IPS DF 4.7 (cell line): ENCODE data around the gene ITGA7.

ENCODE experiments used
- DNase-seq: peaks from one replicate; pipeline ENCODE4 v3.0.0-alpha.2; 2013; ENCODE audit warnings: low spot score; ENCODE audit errors: extremely low read depth

The ITGA7 gene

GRCh38 chr12:55702861-55703260 is 4.8 kb downstream of the ITGA7 start:
- DNase-seq, result no peak

- no peak for DNase-seq
These were observed 7.3 kb downstream of the ITGA7 start for GRCh38 chr12:55700255-55701018.

DNA sequence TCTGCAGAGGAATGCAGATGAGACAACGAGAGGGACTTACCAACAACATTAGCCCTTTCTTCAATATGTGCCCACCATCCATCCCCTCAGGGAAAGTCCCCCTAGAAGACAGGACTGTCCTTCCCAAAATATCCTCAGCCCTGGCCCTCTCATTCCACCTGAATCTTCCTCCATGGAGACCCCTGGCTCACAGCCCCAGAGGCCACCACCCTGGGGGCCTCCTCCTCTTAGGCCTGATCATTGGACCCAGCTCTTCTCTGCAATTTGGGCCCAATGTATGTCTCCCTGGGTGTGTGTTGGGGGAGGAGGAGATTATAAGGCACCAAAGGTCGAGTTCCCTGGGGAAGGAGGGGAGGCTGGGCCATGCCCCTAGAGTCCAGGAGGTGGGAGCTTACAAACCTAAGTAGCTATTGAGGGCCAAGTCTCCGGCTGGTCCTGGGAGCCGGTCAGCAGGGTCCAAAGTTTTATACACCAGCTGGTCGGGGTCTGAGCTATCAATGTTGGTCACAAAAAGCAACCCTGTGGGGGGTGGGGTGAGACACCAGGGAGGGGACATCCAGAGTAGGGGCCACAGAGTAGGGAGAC is 8.1 kb downstream of the ITGA7 start:
- no peak for DNase-seq

GRCh38 chr12:55698965-55699364 is 8.7 kb downstream of the ITGA7 start:
- no peak for DNase-seq

- no peak for DNase-seq
These were observed 9.3 kb downstream of the ITGA7 start for GRCh38 chr12:55698241-55698955.

DNA sequence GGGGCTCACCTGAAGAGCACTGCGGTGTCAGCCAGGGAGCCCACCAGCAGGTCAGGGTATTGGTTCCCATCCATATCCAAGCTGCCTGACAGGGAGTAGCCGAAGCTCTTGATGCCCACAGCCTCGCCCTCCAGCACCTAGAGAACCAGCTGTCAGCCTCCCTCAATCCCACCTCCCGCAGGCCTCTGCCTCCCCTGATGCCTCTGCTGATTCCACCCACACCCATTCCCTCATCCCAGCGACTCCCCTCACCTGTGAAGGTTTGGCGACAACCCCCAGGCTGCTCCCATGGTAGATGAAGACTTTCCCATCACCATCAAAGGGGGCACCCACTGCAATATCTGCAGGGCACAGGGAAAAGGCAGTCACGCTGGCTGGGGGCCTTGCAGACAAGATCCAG is 10.0 kb downstream of the ITGA7 start:
- no peak for DNase-seq

DNA sequence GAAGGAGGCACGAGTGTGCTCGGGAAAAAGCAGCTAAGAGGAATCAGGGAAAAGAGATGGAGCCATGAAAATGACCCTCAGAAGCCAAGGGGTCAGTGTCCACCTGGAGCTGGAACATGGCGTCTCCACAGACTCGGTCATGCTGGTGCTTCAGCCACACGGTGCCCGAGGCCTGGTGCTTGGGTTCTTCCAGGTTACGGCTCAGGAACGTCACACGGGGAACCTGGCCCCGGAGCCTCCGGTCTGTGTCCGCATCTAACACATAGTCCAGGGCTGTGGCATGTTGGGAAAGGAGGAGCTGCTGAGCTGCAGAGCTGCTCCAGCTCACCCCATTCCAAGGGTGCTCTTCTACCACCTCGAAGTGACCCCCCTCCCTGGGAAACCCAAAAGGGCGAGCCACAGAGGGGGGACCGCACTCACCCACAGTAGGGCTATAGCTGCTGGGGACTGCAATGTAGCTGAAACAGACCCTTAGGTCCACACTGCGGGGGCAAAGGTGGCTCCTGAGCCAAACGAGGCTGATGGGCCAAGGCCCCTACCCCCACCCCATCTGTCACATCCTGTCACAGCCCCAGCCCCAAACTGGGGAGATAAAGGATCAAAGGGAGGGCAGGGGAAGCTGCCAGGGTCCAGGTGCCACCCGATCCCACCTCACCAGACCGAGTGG is 10.8 kb downstream of the ITGA7 start:
- no peak for DNase-seq

DNA sequence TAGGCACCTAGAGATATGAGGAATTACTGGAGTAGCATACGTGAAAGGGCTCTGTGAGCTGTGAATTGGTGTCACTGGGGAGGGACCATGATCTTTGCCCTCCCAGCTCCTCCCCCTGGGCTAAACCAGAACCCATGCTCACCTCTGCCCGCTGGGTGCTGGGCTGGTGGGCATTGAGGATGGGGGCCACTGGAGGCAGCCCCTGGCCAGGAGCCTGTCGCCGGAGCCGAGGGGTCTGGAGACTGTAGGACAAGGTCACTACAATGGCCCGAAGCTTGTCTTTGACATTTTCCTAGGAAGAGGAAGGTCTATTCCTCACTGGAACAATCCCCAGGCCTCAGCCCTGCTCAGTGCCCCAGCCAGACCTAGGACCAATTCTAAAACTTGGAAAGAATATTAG is 11.6 kb downstream of the ITGA7 start:
- no peak for DNase-seq

GRCh38 chr12:55695349-55695748 is 12.4 kb downstream of the ITGA7 start:
- no peak for DNase-seq

GRCh38 chr12:55694651-55695050 is 13.1 kb downstream of the ITGA7 start:
- no peak for DNase-seq

DNA sequence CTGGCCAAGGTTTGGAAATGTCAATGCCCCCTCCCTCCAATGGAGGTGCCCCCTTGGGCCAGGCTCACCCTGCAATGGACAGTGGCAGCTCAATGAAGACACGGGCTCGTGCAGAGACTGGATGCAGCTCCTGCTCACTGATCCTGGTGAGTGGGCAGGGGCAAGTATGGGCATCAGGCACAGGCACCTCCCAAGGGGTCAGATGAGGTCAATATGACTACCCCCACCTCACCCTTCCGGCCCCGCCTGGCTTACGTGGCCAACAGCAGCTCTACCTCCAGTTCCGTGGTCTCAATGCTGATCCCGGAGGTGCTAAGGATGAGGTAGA is 13.6 kb downstream of the ITGA7 start:
- DNase-seq, result no peak

DNA sequence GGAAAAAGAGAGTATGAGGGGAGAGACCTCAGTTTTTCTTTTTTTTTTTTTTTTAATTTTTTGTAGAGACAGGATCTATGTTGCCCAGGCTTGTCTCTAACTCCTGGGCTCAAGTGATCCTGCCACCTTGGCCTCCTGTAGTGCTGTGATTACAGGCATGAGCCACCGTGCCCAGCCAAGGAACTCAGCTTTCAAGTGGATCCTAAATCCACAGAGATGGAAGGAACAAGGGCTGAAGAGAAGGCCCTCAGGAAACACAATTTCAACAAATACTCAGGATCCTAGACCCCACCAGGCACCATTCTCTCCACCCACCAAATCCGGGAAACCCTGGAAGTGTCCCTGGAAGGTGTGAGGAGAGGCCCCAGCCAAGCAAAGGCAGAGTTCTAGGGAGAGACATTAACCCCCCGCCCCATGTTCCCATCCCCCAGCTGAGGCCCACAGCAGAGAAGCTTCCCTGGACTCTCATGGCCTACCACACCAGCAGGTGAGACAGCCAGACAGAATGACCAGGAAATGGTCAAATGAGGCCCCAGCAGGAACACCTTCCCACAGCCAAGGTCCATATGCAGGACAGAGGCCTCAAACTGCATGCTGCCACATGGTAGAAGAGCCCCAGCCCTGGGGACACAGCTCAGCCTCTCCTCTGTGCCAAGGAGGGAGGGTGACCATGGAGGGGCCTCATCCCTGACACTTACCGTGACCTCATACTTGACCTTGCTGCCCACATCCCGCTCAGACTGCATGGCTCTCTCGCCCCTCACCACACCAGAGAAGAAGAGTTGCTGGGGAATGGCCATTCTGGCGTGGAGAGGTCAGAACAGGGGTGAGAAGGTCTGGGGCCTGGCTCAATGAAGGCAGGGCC is 14.1 kb downstream of the ITGA7 start:
- DNase-seq, result no peak

GRCh38 chr12:55692631-55693322 is 14.9 kb downstream of the ITGA7 start:
- DNase-seq, result no peak

- no peak for DNase-seq
These were observed 18.7 kb downstream of the ITGA7 start for GRCh38 chr12:55688716-55689655.

DNA sequence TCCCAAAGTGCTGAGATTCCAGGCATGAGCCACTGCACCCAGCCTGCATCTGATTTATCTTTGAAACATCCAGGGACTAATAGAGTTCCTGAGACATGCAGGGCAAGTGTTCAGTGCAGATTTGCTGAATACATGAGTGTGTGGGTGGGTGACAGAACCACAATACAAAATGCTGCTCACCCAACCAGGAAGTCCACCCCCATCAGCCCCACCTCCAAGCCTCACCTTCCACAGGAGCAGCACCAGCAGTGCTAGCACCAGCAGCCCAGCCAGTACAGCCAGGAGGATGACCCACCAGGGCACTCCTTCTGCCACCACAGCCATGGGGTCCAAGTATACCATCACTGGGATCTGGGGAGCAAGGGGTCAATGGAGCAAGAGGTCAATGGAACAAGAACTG is 20.0 kb downstream of the ITGA7 start:
- no peak for DNase-seq

- DNase-seq, result no peak
These were observed 21.2 kb downstream of the ITGA7 start for GRCh38 chr12:55686366-55687010.

DNA sequence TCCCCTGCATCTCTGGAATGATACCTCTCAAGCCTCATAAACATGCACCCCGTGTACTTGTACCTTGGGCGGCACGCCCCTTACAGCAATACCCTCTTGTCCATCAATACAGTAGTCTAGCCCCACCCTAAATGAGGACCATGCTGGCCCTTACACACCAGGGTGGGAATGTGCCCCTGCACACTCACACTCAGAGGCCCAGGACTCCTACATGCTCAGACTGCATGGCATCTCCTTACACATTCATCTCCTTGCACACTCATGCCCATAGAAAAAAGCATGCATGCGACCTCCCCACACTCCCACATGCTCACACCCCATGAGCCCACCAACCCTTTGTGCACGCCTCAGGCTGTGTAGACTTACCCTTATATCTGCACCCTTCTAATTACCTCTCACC is 22.0 kb downstream of the ITGA7 start:
- DNase-seq, result no peak

DNA sequence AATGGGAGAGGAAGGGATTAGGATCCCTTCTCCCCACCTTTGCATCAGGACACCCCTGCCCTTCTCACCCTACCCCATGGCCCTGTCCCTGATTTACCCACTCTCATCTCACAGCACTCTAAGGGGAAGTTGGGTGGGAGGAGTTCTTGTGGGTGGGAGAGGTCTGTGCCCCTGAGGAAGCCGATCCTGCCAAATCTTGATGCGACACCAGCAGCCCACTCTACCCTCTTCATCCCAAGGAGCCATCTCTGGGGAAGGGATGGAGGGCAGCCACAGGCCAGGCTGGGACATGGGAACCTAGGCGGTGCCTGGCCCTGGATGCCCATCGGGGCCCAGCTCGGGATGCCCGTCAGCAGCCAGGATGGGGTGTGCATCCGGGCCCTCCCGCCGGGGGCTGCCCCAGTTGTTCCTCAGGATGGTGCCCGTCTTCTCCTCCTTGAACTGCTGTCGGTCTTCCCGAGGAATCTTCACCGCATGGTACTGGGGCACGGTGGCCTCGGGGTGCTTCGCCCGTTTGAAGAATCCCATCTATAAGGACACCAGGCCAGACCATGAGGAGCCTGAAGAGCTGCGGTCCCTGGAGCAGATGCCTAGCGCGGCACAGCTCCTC is 22.8 kb downstream of the ITGA7 start:
- no peak for DNase-seq

- no peak for DNase-seq
These were observed 24.0 kb downstream of the ITGA7 start for GRCh38 chr12:55683676-55684075.
